GM19397 (cell line): Measurements from ENCODE around the gene DGKB.

Experiments
- ATAC-seq: cut with Tn5 transposase; IDR thresholded peaks from one replicate; pipeline ENCODE4 v1.9.1; 2021; ENCODE audit warnings: mild to moderate bottlenecking, moderate library complexity; ENCODE audit not compliant: unreplicated experiment

DGKB gene

DNA sequence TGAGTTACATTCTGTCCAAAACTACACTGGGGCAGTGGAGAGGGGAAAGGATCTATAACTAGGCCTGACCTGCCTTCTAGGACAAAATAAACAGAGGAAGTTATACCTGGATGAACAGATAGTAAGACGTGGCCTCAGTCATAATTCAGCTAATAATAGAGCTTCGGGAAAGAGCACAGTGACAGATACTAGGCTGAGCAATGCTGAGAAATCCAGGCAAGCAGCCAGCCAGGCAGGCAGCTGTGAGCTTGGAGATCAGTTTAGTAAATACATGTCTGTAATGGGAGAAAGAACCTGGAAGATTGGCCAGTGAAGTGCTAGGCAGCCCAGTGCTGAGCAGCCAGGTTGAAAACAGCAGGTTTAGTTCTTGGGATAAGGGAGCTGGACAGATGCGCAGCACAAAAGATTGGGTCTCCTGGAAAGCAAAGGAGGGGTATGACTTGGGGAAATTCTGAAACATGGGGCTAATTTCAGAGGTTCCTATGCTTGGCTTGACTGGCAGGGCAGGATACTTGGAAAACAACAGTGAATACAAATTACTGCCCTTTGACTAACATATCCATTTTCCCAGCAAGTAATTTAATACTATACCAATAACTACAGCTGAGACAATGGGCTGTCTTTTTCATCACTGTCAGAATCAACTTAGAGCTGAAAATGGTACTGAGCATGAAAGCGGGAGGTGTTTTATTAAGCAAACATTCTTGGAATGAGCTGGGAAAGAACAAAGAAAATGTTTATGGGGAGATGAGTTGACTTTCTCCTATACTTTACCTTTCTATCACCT lies 140.8 kb downstream of the DGKB start:
- no peak for ATAC-seq

DNA sequence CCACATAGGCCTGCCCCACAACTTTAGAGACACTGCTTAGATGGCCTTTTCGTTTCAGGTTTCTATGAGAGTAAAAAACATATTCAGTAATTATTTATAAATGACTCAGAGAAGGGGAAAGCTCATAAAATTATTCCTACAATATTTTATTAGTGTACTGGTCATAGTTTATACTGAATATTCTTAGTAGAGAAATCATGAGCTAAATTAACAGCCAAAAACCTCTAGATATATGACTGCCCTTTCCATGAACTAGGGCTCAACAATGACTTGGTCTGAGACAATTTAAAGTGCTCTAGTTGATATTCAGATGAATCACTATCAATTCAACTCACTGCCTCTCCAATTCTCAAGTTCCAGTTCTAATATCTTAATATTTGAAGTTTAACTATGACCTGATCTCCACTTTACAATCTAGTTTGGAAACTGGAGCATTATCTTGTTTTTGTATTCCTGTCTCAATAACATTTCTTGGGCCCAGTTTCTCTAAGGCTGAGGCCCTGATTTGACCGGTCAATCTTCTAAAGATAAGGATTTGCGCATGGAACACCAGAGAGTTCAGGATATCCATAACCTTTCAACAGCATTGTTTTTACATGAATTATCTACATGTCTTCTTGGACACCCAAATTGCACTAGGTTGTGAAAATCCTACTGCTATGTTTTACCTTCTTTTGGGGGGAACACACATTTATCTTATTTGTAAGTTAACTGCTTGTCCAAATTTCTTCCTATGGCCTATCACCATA lies 141.6 kb downstream of the DGKB start:
- ATAC-seq: no peak

DNA sequence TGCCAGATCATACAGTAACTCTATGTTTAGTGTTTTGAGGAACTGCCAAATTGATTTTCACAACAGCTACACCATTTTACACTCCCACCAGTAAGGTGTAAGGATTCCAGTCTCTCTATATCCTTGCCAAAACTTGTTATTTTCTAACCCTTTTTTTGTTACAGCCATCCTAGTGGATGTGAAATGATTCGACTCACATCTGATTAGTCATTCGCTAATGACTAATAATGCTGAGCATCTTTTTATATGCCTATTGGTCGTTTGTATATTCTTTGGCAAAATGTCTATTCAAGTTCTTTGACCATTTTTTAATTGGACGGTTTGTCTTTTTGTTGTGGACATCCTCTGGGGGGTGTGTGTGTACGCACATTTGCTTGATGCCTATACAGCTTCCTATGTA lies 142.8 kb downstream of the DGKB start:
- ATAC-seq: no peak

- ATAC-seq: no peak
These were observed 147.9 kb downstream of the DGKB start for GRCh38 chr7:14754631-14755030.

DNA sequence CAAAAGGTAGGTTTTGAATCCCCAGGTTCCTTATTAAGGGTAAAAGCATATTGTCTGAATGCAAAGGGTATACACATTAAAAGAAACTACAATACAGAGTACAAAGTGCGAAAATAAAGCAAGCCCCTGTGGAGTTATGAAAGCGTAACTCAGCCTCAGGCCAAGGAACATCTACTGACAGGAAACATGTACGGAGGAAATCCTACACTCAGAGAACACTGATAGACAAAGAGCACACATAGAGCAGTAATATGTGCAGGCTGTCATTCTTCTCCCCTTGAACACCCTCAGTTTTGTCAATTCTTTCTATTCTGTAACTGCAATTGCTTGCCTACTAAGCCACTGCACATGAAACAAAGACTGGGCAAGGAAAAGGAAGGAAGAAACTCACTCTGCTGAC lies 150.2 kb downstream of the DGKB start:
- no peak for ATAC-seq

DNA sequence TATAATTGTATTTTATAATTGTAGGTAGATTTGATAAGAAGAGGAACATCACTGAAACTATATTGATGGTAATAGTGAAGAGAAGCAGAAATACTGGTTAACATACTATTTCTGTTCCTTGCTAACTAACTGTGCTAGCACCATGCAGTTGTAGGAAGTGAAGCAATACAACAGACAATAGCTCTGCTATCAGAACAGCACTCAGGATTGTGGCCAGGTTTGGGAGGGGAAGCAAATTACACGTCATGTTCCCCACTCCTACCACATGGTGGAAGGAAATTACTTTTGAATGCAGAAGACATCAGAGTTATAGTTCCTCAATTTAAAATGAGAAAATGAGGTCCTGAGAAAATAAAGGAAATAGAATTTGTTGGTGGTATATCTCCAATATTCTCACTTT lies 151.1 kb downstream of the DGKB start:
- ATAC-seq: no peak

DNA sequence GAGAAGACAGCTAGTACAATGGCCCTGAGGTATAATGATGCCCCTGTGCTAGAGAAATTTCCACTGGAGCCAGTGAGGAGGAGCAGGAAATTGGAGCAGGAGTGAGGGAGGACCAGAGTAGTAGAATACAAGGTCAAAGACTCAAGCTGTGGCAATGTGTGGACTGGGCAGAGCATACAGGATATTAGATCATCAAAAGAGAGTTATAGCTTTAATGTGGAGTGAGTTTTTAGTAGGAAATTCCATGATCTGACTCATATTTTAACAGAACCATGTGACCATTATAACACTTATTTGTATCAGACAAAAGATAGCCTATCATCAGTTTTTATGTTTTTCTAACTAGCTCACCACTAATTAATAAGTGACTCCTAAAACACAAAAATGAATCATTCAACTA lies 154.1 kb downstream of the DGKB start:
- ATAC-seq: no peak

DNA sequence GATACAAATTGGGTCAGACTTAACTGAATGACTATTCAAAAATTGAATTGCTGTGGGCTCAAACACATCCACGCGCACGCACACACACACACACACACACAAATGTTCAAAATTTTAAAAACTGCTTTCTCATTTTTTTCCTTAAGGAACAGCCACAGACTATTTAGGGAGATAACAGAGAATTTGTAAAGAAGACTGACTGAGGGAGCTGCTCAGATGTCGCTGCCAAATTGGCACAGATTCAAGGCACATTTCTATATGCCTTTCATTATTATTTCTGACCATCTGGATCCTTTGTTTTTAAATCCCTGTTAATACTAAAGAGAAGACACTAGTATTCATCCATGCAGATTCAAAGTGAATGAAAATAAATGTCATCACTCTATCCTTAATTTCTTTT lies 154.8 kb downstream of the DGKB start:
- ATAC-seq: no peak

DNA sequence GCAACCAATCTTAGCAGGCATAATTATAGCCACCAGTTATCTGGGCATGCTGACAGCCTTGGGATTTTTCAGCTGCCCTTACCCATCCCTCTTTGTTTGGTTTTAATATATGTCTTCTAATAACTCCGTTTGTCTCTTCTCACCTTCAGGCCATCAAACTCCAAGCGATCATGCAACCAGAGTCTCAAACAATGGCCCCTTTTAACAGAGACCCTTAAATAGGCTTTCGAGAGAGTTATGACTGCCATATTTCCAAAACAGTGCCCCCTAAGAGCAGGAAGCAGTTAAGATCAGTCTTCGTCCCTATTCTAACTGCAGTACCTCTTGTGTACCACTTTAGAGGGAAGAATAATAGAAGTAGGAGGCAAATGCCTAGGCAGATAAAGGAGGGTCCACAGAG lies 157.5 kb downstream of the DGKB start:
- no peak for ATAC-seq

DNA sequence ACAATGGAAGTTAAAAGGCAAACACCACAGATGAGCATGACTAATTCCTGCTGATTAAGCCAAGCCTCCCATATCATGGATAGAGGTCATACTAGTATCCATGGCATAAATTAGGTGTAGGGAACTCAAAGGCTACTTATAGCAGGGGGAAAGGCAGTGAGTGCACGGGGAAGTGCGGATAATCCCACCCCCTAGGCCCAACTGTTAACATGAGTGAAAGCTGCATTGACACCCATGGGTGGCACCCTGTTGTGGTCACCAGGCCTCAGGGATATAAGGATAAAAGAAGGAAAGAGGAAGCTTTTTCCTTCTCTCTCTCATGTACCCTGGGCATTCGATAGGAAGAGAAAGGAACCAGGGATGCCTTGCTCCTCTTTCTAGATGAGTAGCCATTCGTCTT lies 161.9 kb downstream of the DGKB start:
- no peak for ATAC-seq

DNA sequence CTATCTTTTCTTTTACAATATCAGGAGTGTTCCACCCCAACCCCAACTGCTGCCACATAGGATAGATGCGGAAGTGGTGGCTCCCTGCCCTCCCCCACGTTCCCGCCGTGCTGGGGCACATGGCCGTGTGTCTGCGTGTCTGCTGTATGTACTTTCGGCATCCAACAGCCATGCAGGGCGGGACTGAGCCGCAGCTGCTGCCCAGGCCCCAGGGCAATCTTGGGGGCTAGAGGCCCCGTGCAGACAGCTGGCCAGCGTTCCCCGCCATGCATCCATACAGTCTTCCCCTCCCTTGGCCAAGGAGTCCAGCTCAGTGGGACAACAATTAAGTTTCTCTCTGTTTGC lies 162.7 kb downstream of the DGKB start:
- no peak for ATAC-seq

DNA sequence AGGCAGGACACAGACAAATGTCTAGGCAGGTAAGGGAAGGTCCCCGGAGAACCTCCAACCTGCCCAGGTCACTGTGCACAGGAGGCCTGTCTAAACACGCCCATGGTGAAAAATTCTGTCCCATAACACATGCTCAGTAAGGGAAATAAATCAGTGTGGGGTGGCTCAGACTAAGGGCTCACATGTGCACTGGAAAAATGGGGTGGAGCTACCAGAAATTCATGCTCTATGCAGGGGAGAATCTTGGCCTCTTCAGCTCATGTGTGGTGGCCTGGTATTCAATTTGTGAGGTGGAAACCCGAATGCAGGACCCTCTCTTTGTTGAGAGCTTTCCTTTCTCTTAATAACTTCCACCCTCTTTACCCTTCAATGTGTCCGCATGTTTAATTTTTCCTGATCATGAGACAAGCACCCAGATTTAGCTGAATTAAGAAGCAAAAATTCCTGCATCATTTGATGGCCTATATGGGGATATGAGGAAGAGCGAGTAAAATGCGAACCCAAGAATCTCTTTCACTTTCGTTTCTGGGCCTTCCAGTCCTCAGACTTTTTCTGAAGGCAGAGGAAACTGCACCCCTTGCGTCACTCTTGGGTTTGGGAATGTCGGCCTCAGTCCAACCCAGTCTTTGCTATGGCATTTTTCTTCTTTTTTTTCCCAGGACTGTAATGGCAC lies 163.2 kb downstream of the DGKB start:
- no peak for ATAC-seq

GRCh38 chr7:14738086-14738485 lies 164.5 kb downstream of the DGKB start:
- ATAC-seq: no peak

DNA sequence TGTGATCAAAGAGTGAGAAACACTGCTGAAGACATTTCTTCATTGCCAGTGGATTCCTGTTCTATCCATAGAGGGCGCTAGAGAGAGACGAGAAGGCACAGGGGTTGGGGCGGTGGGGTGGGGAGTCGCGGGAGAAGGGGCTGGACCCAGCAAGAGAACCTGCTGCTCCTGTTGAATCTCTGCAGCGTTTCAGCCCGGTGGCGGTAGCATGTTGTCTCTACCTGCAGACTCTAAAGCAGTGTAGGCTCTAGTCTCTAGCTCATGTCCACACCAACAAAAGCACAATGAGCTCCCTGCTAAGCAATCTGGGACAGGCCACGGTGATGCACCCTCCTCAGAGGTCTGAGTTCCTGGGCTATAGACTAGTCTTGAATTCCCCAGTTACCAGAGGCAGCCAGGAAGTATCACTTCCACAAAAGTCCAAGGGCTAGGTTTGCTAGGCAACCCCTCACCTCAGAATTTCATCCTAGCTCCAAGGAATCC lies 167.7 kb downstream of the DGKB start:
- ATAC-seq: no peak

DNA sequence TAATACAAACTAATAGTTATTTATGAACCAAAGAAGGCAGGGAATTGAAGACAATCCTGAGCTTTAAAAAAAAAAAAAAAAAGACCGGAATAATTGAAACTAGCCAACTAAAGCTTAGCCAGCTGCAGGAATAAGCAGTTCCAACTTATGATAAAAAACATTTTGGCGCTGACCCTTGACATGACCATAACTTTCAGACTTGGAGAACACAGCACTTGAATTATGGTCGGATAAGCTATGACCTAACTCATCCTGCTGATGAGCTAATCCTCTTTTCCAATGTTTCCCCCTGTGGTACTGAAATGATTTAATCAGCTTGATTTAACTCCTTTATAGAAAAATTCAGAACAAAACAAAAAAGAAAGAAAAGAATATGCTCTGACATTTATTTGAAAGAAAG lies 181.8 kb downstream of the DGKB start:
- ATAC-seq: no peak

- ATAC-seq: no peak
These were observed 184.7 kb downstream of the DGKB start for GRCh38 chr7:14717816-14718215.

DNA sequence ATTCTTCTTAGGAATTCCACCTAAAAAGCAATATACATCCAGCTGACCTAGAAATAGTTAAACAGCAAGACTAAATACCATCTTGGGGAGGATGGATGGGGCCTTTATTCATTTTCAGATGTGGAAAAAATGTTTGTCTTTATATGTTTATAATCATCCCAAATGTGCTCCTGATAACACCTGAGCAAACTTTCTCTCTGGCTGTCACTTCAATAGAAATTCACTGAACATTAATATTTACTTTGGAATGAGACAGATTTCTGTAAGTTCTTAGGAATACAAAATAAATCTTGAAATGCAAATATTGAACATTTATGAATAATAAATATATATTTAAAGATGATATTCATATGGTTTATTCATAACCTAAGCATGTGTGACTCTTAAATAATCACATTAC lies 185.4 kb downstream of the DGKB start:
- ATAC-seq: no peak

DNA sequence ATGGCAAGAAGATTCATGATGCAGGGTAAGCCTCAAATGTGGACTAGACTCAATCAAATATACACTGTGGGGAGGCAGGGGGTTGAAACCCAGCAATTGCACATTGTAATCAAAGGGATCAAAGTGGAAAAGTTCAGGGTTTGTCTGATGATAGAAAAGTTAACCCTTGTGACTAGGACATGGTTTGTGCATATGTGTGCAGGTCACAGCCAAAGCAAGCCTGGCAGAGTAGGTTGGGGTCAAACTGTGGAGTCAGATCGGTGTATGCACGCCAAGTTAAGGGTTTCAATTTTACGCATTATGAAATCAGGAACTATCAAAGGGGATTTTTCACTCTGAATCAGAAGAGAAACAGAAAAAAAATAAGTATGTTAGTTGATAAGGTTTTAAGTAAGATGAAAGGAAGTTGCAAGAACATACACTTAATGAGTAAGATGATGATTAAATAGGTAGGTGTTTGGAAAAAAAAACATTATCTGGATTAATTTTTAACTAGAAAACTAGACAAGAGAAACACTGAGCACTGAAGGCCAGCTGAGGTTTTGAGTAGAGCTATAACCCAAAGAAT lies 188.3 kb downstream of the DGKB start:
- peak; percentile 92 for ATAC-seq

- no peak for ATAC-seq
These were observed 204.3 kb downstream of the DGKB start for GRCh38 chr7:14698239-14698638.

- no peak for ATAC-seq
These were observed 204.9 kb downstream of the DGKB start for GRCh38 chr7:14697684-14698083.

DNA sequence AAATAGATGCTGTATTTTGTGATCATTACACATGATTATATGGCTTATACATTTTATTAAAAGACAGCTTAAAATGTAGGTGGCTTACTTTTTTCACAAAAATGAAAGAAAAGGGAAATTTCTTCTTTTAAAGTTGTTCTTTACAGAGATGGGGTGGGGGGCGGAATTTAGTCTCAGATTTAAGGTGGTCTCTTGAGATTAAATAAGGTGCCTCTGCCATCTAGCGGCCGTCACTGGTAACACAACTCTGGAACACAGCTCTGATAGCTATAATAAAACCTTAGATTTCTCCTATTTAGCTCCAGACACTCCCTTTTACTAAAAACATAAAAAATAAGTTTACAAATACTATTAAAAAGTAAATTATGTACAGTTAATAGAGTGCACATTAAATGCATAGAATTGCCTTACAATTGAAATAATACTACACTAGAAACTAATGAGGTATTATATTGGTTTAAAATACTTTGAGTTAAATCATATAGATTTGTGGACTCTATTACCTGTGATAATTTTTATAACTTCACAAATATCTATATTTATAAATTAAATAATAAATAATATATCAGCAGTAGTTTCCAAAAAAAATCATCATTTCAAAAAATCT lies 210.9 kb downstream of the DGKB start:
- ATAC-seq: no peak
